OCI-LY3 (cell line): Measurements from ENCODE around the gene SMAD7.

Experiments
- H2AFZ ChIP-seq: fragments of 200-600, 300-600 bp; shearing (Covaris generic); 2 replicates; pipeline ENCODE4 v1.6.0; 2014; ENCODE audit warnings: antibody characterized with exemption, low read depth, low read length
- H3K27ac ChIP-seq: fragments of 200-600, 300-600 bp; sonication (generic); 2 replicates; pipeline ENCODE4 v1.5.1; 2014; ENCODE audit warnings: mild to moderate bottlenecking, low read length, moderate library complexity, mixed read lengths
- H3K27me3 ChIP-seq: fragments of 200-600, 300-600 bp; sonication (generic); 2 replicates; pipeline ENCODE4 v1.6.1; 2014; ENCODE audit warnings: low read depth, low read length, mixed read lengths
- H3K36me3 ChIP-seq: fragments of 200-600, 300-600 bp; sonication (generic); replicated peaks from 2 replicates; pipeline ENCODE3; 2014; ENCODE audit warnings: low read depth, low read length, mixed read lengths
- H3K4me1 ChIP-seq: fragments of 300-600, 200-600 bp; sonication (generic); 2 replicates; pipeline ENCODE4 v1.6.1; 2014; ENCODE audit warnings: low read length, mixed read lengths
- H3K4me2 ChIP-seq: fragments of 200-600, 300-600 bp; sonication (generic); 2 replicates; pipeline ENCODE4 v1.6.1; 2014; ENCODE audit warnings: low read length, mixed read lengths
- H3K4me3 ChIP-seq: fragments of 300-600, 200-600 bp; sonication (generic); 2 replicates; pipeline ENCODE4 v1.5.1; 2014; ENCODE audit warnings: antibody characterized with exemption, mild to moderate bottlenecking, low read length, moderate library complexity
- H3K79me2 ChIP-seq: fragments of 300-600, 200-600 bp; shearing (Covaris generic); 2 replicates; pipeline ENCODE4 v1.6.1; 2014; ENCODE audit warnings: mild to moderate bottlenecking, low read length, mixed read lengths
- H3K9ac ChIP-seq: fragments of 300-600, 200-600 bp; shearing (Covaris generic); 2 replicates; pipeline ENCODE4 v1.6.0; 2014; ENCODE audit warnings: mild to moderate bottlenecking, low read length, moderate library complexity
- H3K9me3 ChIP-seq: fragments of 200-600, 300-600 bp; shearing (Covaris generic); 2 replicates; pipeline ENCODE4 v1.6.1; 2014; ENCODE audit warnings: low read length, mixed read lengths; ENCODE audit not compliant: insufficient read depth
- H4K20me1 ChIP-seq: fragments of 200-600, 300-600 bp; sonication (generic); 2 replicates; pipeline ENCODE4 v1.6.1; 2016; ENCODE audit warnings: low read length, mixed read lengths; ENCODE audit not compliant: insufficient read depth
- CTCF ChIP-seq: fragments of 200-600, 300-600 bp; sonication (generic); IDR thresholded peaks from 2 replicates; pipeline ENCODE4 v1.5.1; 2014; ENCODE audit warnings: antibody characterized with exemption, low read length, low read depth
- EZH2phosphoT487 ChIP-seq: fragments of 200-600 bp; shearing (Covaris generic); IDR thresholded peaks from 2 replicates; pipeline ENCODE4 v1.6.1; 2018; ENCODE audit warnings: antibody characterized with exemption, mixed run types, low read depth

Gene SMAD7

GRCh38 chr18:48892146-48892855 is 58.5 kb downstream of the SMAD7 start:
- TF ChIP-seq EZH2phosphoT487 (no peak), CTCF (no peak)
- Histone ChIP-seq H3K9me3 (no peaks in the 10 kb centered on the region), H2AFZ (no peak overlapping the region), H3K4me1 (peaks cover 12% of the 10 kb centered on the region), H3K4me2 (no peak overlapping the region), H3K9ac (no peak overlapping the region), H4K20me1 (no peaks in the 10 kb centered on the region), H3K36me3 (no peaks in the 10 kb centered on the region), H3K79me2 (no peaks in the 10 kb centered on the region), H3K4me3 (no peak overlapping the region), H3K27ac (no peak overlapping the region), H3K27me3 (no peaks in the 10 kb centered on the region)

DNA sequence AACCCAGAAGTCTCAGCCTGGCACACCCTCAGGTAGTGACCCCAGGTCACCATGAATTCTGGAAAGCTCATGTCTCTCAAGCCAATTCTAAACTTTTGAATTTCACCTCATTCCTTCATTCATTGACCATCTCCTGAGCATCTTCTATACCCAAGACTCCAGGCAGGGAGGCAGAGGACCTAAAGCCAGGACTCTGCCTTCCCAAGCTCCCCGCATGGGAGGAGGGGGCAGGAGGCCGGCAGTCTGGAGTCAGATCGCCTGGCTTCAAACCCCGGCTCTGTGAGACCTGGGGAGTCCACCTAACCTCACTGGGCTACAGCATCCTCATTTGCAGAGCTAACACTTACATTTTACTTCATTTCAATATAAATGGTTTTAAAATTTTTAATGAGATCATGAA is 59.0 kb downstream of the SMAD7 start:
- Histone ChIP-seq H3K9me3 (no peaks in the 10 kb centered on the region), H3K79me2 (no peaks in the 10 kb centered on the region), H3K9ac (no peak overlapping the region), H3K27me3 (no peaks in the 10 kb centered on the region), H3K4me2 (no peak overlapping the region), H4K20me1 (no peaks in the 10 kb centered on the region), H3K4me3 (no peak overlapping the region), H3K27ac (no peak overlapping the region), H3K4me1 (peaks cover 6% of the 10 kb centered on the region), H2AFZ (no peak overlapping the region), H3K36me3 (no peaks in the 10 kb centered on the region)
- no peak for TF ChIP-seq EZH2phosphoT487
- TF ChIP-seq CTCF, result no peak

DNA sequence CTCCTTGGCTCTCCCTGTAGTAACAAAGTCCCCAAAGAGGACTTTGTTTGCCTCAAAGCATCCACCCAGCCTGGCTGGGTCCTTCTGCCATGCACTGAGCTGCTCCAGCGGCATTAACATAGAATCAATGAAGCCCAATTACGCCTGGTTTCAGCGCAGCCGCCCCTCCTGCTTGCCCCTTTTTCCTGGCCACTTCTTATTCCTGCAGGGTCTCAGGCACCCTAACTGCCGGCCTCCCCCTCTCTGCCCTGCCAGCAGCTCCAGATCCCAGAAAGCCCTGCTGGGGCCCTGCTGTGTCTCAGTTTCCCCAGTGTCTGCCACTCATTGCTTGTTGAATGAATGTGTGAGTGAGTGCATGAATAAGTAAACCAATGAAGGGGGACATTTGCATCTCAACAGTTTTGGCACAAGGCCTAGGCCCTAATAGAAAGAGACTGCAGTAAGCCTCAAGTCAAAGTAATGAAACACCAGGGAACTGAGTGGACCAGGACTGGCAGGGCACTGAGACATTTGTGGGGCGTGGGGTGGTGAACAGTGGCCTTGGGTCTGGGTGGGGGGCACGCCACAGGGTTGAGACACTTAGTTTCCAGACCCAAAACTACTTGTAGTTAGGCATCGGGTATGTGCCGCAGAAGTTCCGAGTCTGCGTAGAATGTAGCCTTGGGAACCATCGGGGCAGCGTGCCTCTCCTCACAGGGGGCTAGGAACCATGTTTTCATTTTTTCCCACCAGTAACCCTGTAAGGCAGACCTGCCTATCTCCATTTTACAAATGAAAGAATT is 60.6 kb downstream of the SMAD7 start:
- TF ChIP-seq CTCF (no peak), EZH2phosphoT487 (no peak)
- H3K9ac ChIP-seq, result no peak overlapping the region
- no peaks in the 10 kb centered on the region for H4K20me1 ChIP-seq
- H3K4me2 ChIP-seq, result no peak overlapping the region
- H2AFZ ChIP-seq, result no peak overlapping the region
- H3K79me2 ChIP-seq, result no peaks in the 10 kb centered on the region
- no peak overlapping the region for H3K4me3 ChIP-seq
- no peak overlapping the region for H3K27ac ChIP-seq
- no peaks in the 10 kb centered on the region for H3K36me3 ChIP-seq
- H3K27me3 ChIP-seq, result no peaks in the 10 kb centered on the region
- no peaks in the 10 kb centered on the region for H3K4me1 ChIP-seq
- H3K9me3 ChIP-seq, result no peaks in the 10 kb centered on the region

GRCh38 chr18:48889115-48889941 is 61.4 kb downstream of the SMAD7 start:
- no peak overlapping the region for H3K9ac ChIP-seq
- H3K27ac ChIP-seq, result no peak overlapping the region
- TF ChIP-seq CTCF (no peak), EZH2phosphoT487 (no peak)
- H3K36me3 ChIP-seq, result no peaks in the 10 kb centered on the region
- H3K79me2 ChIP-seq, result no peaks in the 10 kb centered on the region
- H3K4me2 ChIP-seq, result no peak overlapping the region
- no peak overlapping the region for H3K4me3 ChIP-seq
- no peaks in the 10 kb centered on the region for H3K27me3 ChIP-seq
- no peak overlapping the region for H2AFZ ChIP-seq
- no peaks in the 10 kb centered on the region for H3K4me1 ChIP-seq
- no peaks in the 10 kb centered on the region for H3K9me3 ChIP-seq
- H4K20me1 ChIP-seq, result no peaks in the 10 kb centered on the region
